IMR-90 (cell line): ENCODE results near the gene RAP1GAP2. TPM values are rescaled to one million over a fixed set of nuclear protein-coding genes. Genes with fewer than 3 reads are reported as not detected.
A peak's percentile ranks its signal among the peaks of the same experiment; 100 is the strongest.

Source experiments
- ATAC-seq: fragments of 200-7000 bp; cut with Tn5 transposase; 2 replicates; pipeline ENCODE4 v1.9.1; 2020; ENCODE audit warnings: low read depth, mild to moderate bottlenecking, moderate library complexity
- BruUV-seq: library from RNA; stranded (reverse); fragments of 400-500 nt; replicated peaks from 2 replicates; lab custom pipeline; 2021; lab: Mats Ljungman, UMichigan
- CTCF ChIA-PET: fragments of 300-600 bp; formaldehyde crosslinking; extraction: SDS; loops from one replicate; lab custom pipeline; 2021; ENCODE audit warnings: antibody characterized with exemption; lab: Yijun Ruan, JAX
- POLR2A ChIA-PET: fragments of 300-600 bp; sonication (Branson Sonifier 250); formaldehyde crosslinking; loops from one replicate; lab custom pipeline; 2022; ENCODE audit warnings: antibody characterized with exemption; ENCODE audit not compliant: unreplicated experiment; lab: Charles Lee
- DNase-seq: peaks from one replicate; pipeline ENCODE4 v3.0.0; 2013
- H2AFZ ChIP-seq: replicated peaks from 2 replicates; pipeline ENCODE3; 2013; ENCODE audit warnings: low read length, mild to moderate bottlenecking; ENCODE audit not compliant: poor library complexity
- H2AK5ac ChIP-seq: 2 replicates; pipeline ENCODE4 v1.6.1; 2013; ENCODE audit warnings: low read depth, low read length, inconsistent platforms
- H2AK9ac ChIP-seq: replicated peaks from 2 replicates; pipeline ENCODE3; 2013; ENCODE audit warnings: mild to moderate bottlenecking, low read depth, low read length, moderate library complexity; ENCODE audit not compliant: poor library complexity
- H2BK120ac ChIP-seq: 2 replicates; pipeline ENCODE4 v1.6.1; 2013; ENCODE audit warnings: low read depth, low read length, inconsistent platforms
- H2BK15ac ChIP-seq: 3 replicates; pipeline ENCODE4 v1.6.1; 2013; ENCODE audit warnings: low read depth, low read length, inconsistent platforms
- H2BK20ac ChIP-seq: 2 replicates; pipeline ENCODE4 v1.6.1; 2013; ENCODE audit warnings: low read depth, mild to moderate bottlenecking, inconsistent platforms, low read length, moderate library complexity
- H2BK5ac ChIP-seq: 2 replicates; pipeline ENCODE4 v1.6.1; 2013; ENCODE audit warnings: mild to moderate bottlenecking, low read depth, low read length, inconsistent platforms; ENCODE audit not compliant: poor library complexity, severe bottlenecking
- H3K14ac ChIP-seq: replicated peaks from 2 replicates; pipeline ENCODE4 v1.6.1; 2013; ENCODE audit warnings: low read depth, low read length, inconsistent platforms
- H3K18ac ChIP-seq: 2 replicates; pipeline ENCODE4 v1.6.1; 2013; ENCODE audit warnings: low read depth, low read length, control low read depth
- H3K23ac ChIP-seq: 2 replicates; pipeline ENCODE4 v1.6.1; 2013; ENCODE audit warnings: low read depth, low read length, inconsistent platforms
- H3K27ac ChIP-seq: 2 replicates; pipeline ENCODE4 v1.5.1; 2013; ENCODE audit warnings: mild to moderate bottlenecking, control low read depth, low read length; ENCODE audit not compliant: insufficient read depth
- H3K27me3 ChIP-seq: 2 replicates; pipeline ENCODE4 v1.6.1; 2013; ENCODE audit warnings: low read length; ENCODE audit not compliant: control insufficient read depth, insufficient read depth
- H3K36me3 ChIP-seq: 2 replicates; pipeline ENCODE4 v1.6.1; 2013; ENCODE audit warnings: low read length, mixed read lengths; ENCODE audit not compliant: control insufficient read depth, insufficient read depth
- H3K4ac ChIP-seq: 2 replicates; pipeline ENCODE4 v1.6.1; 2013; ENCODE audit warnings: low read depth, low read length, inconsistent platforms
- H3K4me1 ChIP-seq: 2 replicates; pipeline ENCODE4 v1.6.1; 2013; ENCODE audit warnings: low read length, mixed read lengths; ENCODE audit not compliant: control insufficient read depth, insufficient read depth
- H3K4me2 ChIP-seq: 2 replicates; pipeline ENCODE4 v1.6.1; 2013; ENCODE audit warnings: low read depth, mild to moderate bottlenecking, control low read depth, low read length, moderate library complexity
- H3K4me3 ChIP-seq: 2 replicates; pipeline ENCODE4 v1.5.1; 2013; ENCODE audit warnings: low read depth, mild to moderate bottlenecking, control low read depth, low read length, moderate library complexity; ENCODE audit not compliant: insufficient read depth
- H3K56ac ChIP-seq: 2 replicates; pipeline ENCODE4 v1.6.1; 2013; ENCODE audit warnings: low read length, inconsistent platforms; ENCODE audit not compliant: insufficient read depth; ENCODE audit errors: extremely low read depth
- H3K79me1 ChIP-seq, 2 experiments: 2 replicates each; pipeline ENCODE4 v1.6.1; 2013; ENCODE audit warnings: low read length in 2 of 2, inconsistent platforms in 1 of 2, low read depth in 1 of 2
- H3K9ac ChIP-seq: 2 replicates; pipeline ENCODE4 v1.6.1; 2013; ENCODE audit warnings: low read depth, low read length, control low read depth
- H3K9me1 ChIP-seq: 2 replicates; pipeline ENCODE4 v1.6.1; 2013; ENCODE audit warnings: low read length, inconsistent platforms; ENCODE audit not compliant: insufficient read depth
- H3K9me3 ChIP-seq: 2 replicates; pipeline ENCODE4 v1.6.1; 2013; ENCODE audit warnings: low read length; ENCODE audit not compliant: control insufficient read depth, insufficient read depth
- H4K20me1 ChIP-seq: 2 replicates; pipeline ENCODE4 v1.6.1; 2013; ENCODE audit warnings: low read length, inconsistent platforms; ENCODE audit not compliant: insufficient read depth
- H4K5ac ChIP-seq: 2 replicates; pipeline ENCODE4 v1.6.1; 2013; ENCODE audit warnings: mild to moderate bottlenecking, low read depth, low read length, control low read depth
- H4K8ac ChIP-seq, 2 experiments: 2 replicates each; pipeline ENCODE4 v1.6.1; 2013; ENCODE audit warnings: low read depth in 2 of 2, low read length in 2 of 2, control low read depth in 1 of 2, inconsistent platforms in 1 of 2
- H4K91ac ChIP-seq: 2 replicates; pipeline ENCODE4 v1.6.1; 2013; ENCODE audit warnings: low read depth, low read length, inconsistent platforms; ENCODE audit not compliant: insufficient read depth
- BHLHE40 ChIP-seq: fragments of 150-350 bp; IDR thresholded peaks from 2 replicates; pipeline ENCODE4 v1.6.1; 2016; ENCODE audit warnings: mild to moderate bottlenecking, low read depth, low read length
- CEBPB ChIP-seq: IDR thresholded peaks from 2 replicates; pipeline ENCODE4 v1.6.1; 2012; ENCODE audit warnings: low read depth, low read length, improper control_type of control experiment
- CHD1 ChIP-seq: IDR thresholded peaks from 2 replicates; pipeline ENCODE4 v1.6.1; 2012; ENCODE audit warnings: low read depth, low read length, improper control_type of control experiment
- MAFK ChIP-seq: IDR thresholded peaks from 2 replicates; pipeline ENCODE4 v1.6.1; 2012; ENCODE audit warnings: low read depth, low read length, improper control_type of control experiment
- MAZ ChIP-seq: IDR thresholded peaks from 2 replicates; pipeline ENCODE4 v1.6.1; 2012; ENCODE audit warnings: low read depth, mild to moderate bottlenecking, low read length, improper control_type of control experiment, moderate library complexity, borderline replicate concordance
- MXI1 ChIP-seq: IDR thresholded peaks from 2 replicates; pipeline ENCODE4 v1.6.1; 2012; ENCODE audit warnings: low read depth, mild to moderate bottlenecking, low read length, moderate library complexity, borderline replicate concordance
- NFE2L2 ChIP-seq: fragments of 150-350 bp; IDR thresholded peaks from 2 replicates; pipeline ENCODE4 v1.6.1; 2016; ENCODE audit warnings: low read depth, mild to moderate bottlenecking, low read length
- POLR2A ChIP-seq: IDR thresholded peaks from 2 replicates; pipeline ENCODE4 v1.6.1; 2012; ENCODE audit warnings: mild to moderate bottlenecking, low read depth, low read length
- RAD21 ChIP-seq: IDR thresholded peaks from 2 replicates; pipeline ENCODE4 v1.6.1; 2012; ENCODE audit warnings: low read length, improper control_type of control experiment
- RCOR1 ChIP-seq: IDR thresholded peaks from 2 replicates; pipeline ENCODE4 v1.6.1; 2012; ENCODE audit warnings: mild to moderate bottlenecking, low read length, improper control_type of control experiment; ENCODE audit not compliant: insufficient replicate concordance
- RFX5 ChIP-seq: IDR thresholded peaks from 2 replicates; pipeline ENCODE4 v1.8.0; 2012; ENCODE audit warnings: low read depth, mild to moderate bottlenecking, low read length, moderate library complexity
- SMC3 ChIP-seq: fragments of 150-350 bp; IDR thresholded peaks from 2 replicates; pipeline ENCODE4 v1.6.1; 2016; ENCODE audit warnings: low read depth, mild to moderate bottlenecking, antibody characterized with exemption, low read length, moderate library complexity
- USF2 ChIP-seq: fragments of 150-350 bp; IDR thresholded peaks from 2 replicates; pipeline ENCODE4 v1.6.1; 2017; ENCODE audit warnings: mild to moderate bottlenecking, antibody characterized with exemption, low read length, low read depth
- WGBS, 2 experiments: methylation state at CpG; one replicate each; pipeline versions ENCODE4 v1.1.5 to v1.1.7; 2013; ENCODE audit warnings: missing lambda C conversion rate in 2 of 2; ENCODE audit not compliant: insufficient read length in 1 of 2; ENCODE audit errors: extremely low coverage in 2 of 2; 5-methylcytosine and 5-hydroxymethylcytosine counted together
- dilution Hi-C: fragments of 300-500 bp; cut with HindIII; formaldehyde crosslinking; loops from one replicate; pipeline ENCODE4 v1.14.3; 2018; ENCODE audit warnings: low sequenced_read_pairs; ENCODE audit not compliant: unreplicated experiment
- in situ Hi-C: fragments of 300-500 bp; cut with MboI; formaldehyde crosslinking; loops from 3 replicates; pipeline ENCODE4 v1.14.3; 2019; ENCODE audit warnings: low sequenced_read_pairs, inconsistent platforms, mixed read lengths
- intact Hi-C: fragments of 100-400 bp; cut with micrococcal nuclease; formaldehyde crosslinking; loops from 2 replicates; pipeline ENCODE4 v1.10.0; 2022
- polyA plus RNA-seq, 3 experiments: library from polyadenylated mRNA; depleted of rRNA; stranded (reverse); fragments of >200 nt; gene quantifications; 2 replicates each; pipeline ENCODE4 v1.2.3, GENCODE V29; 2012; ENCODE audit warnings: low replicate concordance in 1 of 3
- total RNA-seq: library from RNA; depleted of rRNA; stranded (reverse); fragments of >200 nt; gene quantifications from 2 replicates; pipeline ENCODE4 v1.2.3, GENCODE V29; 2012
- TF ChIP-seq, protein P1 (sequence below): fragments of 150-350 bp; IDR thresholded peaks from 2 replicates; pipeline ENCODE4 v1.6.1; 2016; ENCODE audit warnings: low read depth, mild to moderate bottlenecking, low read length, moderate library complexity, borderline replicate concordance

Gene RAP1GAP2
- total and polyA plus RNA-seq, 2 of the 4 experiments (the other 2 are of a cell fraction): 5.7 to 7.5 TPM

DNA sequence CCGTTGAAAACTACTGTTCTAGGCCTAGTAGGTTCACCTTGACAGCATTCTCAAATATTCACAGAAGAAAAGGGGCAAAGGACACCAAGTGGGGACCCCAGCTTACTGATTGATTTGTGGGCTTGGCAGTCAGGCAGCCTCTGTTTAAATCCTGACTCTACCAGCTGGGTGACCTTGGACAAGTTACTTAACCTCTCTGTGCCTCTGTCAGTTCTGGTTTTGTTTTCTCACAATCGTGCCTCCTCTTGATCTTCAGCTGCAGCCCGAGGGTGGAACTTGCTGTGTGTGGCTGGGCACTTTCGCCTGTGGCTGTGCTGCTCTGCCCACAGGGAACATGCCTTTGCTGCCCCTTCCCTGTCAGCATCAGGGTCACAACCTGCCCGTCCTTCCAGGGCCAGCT lies 17.8 kb downstream of the RAP1GAP2 start (continued):
- TF ChIP-seq MAFK: no peak

DNA sequence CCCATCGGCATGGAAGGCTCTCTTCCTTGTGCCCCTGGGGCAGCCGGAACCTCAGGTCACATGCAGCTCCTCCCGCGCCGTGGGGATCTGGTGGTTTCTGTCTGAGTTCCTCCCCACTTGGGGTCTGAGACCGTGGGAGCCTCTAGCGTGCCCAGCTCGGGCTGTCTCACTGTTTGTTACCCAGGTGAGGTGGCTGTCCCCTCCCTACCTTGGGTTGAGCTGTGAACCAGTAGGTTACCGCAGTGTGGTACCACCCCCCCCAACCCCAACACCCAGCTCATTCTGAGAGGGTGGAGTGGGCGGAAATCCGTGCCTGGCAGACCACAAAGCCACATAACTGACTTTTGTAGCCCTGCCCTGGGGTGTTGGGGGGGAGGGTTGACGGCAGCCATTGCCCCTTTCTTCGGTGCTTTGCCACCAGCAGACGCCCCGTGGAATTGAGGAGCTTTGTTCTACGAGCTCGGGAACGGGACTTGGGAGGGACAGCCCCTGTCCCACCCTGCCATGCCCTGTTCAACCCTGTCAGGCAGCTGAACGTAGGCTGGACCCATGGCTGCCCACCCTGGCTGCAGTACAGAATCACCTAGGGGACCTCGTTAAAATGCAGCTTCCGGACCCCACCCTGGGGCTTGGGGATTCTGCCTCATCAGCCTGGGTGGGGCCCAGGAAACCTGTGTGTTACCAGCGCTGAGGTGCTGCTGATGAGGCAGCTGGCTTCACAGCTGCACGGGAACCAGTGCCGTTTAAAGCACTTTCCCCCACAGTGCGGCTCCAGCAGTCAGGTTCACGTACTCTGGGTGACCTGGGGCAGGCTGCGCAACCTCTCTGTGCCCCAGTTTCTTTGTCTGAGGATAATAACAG lies 18.5 kb downstream of the RAP1GAP2 start:
- Histone ChIP-seq H3K4ac (no peak overlapping the region), H3K36me3 (no peaks in the 10 kb centered on the region), H2BK120ac (no peak overlapping the region), H3K18ac (no peak overlapping the region), H3K4me3 (no peak overlapping the region), H3K56ac (no peak overlapping the region), H3K9ac (no peak overlapping the region), H4K20me1 (peaks cover 2% of the 10 kb centered on the region; the same call in 1 of the 2 replicates), H3K23ac (no peak overlapping the region), H2AK9ac (peak overlapping the region; percentile 78), H2BK5ac (no peak overlapping the region), H4K8ac (no peak overlapping the region), H2BK20ac (no peak overlapping the region), H4K91ac (no peak overlapping the region), H3K27me3 (no peaks in the 10 kb centered on the region), H2AFZ (no peak overlapping the region), H3K27ac (no peak overlapping the region), H3K9me3 (no peaks in the 10 kb centered on the region), H3K4me2 (no peak overlapping the region), H2AK5ac (no peak overlapping the region), H3K79me1 (no peaks in the 10 kb centered on the region), H3K4me1 (peaks cover 3% of the 10 kb centered on the region; the same call in 1 of the 2 replicates), H2BK15ac (no peak overlapping the region), H3K9me1 (no peaks in the 10 kb centered on the region), H3K14ac (no peak overlapping the region), H4K5ac (no peak overlapping the region)
- intact Hi-C loops (no loop called here), in situ Hi-C loops (no loop called here), dilution Hi-C loops (no loop called here)
- no peak for DNase-seq
- ChIA-PET CTCF (no interaction called here), POLR2A (no interaction called here)
- no peak for TF ChIP-seq CHD1
- TF ChIP-seq RFX5: no peak
- no peak for TF ChIP-seq BHLHE40
- no peak for TF ChIP-seq RAD21
- no peak for TF ChIP-seq SMC3
- TF ChIP-seq, protein P1, sequence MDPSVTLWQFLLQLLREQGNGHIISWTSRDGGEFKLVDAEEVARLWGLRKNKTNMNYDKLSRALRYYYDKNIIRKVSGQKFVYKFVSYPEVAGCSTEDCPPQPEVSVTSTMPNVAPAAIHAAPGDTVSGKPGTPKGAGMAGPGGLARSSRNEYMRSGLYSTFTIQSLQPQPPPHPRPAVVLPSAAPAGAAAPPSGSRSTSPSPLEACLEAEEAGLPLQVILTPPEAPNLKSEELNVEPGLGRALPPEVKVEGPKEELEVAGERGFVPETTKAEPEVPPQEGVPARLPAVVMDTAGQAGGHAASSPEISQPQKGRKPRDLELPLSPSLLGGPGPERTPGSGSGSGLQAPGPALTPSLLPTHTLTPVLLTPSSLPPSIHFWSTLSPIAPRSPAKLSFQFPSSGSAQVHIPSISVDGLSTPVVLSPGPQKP: no peak
- no peak for TF ChIP-seq NFE2L2
- no peak for TF ChIP-seq RCOR1
- no peak for TF ChIP-seq MAZ
- TF ChIP-seq MXI1: no peak
- TF ChIP-seq CEBPB: no peak
- no peak for TF ChIP-seq USF2
- no peak for TF ChIP-seq POLR2A
- no peak for TF ChIP-seq MAFK
- ATAC-seq: no peak
- WGBS, 2 experiments: 63% methylated on average over 14 of the region's 27 CpGs; no CpG with 5 or more reads in 1 of the 2 experiments
- BruUV-seq: no TSS peak
